ENCODE data around the gene SERPINH1. TPM values are rescaled to one million over a fixed set of nuclear protein-coding genes. Genes with fewer than 3 reads are reported as not detected.

SERPINH1 gene
- total RNA-seq, 1 donor from 2014 or later, result 152 TPM

DNA sequence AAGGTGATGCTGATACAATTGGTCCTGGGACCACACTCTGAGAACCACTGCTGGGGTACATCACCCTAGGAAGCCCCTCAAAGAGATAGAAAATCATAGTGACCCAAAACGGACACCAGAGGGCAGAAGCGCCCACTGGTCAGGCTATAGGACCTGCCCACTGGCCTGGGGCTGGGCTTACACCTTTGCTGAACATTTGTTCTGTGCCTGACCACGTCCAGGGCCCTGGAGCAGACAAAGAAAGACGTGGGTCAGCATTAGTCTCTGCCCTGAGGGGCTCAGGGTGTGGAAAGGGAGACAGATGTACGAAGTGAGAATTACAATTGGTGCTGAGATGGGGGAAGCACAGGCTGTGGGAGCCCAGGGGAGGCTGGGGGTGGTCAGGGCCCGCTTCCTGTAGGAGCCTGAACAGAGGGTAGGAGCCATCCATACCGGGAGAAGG is 14.4 kb upstream of the SERPINH1 start:
- Histone ChIP-seq H3K4me3 (no peak overlapping the region), H3K27me3 (no peaks in the 10 kb centered on the region), H3K36me3 (no peaks in the 10 kb centered on the region), H3K9me3 (no peaks in the 10 kb centered on the region), H3K27ac (no peak overlapping the region), H3K4me1 (peaks cover 6% of the 10 kb centered on the region)
- peak; percentile 95 for ATAC-seq
- peak; percentile 82 for DNase-seq
- peak; percentile 89 for TF ChIP-seq CTCF (IDR thresholded peaks at IDR 0.05)
- intact Hi-C loops (cut with DNase I), result no loop called here

- DNase-seq (no peak), ATAC-seq (no peak)
- Histone ChIP-seq H3K27ac (no peak overlapping the region), H3K4me1 (peaks cover 10% of the 10 kb centered on the region), H3K36me3 (no peaks in the 10 kb centered on the region), H3K4me3 (no peak overlapping the region), H3K9me3 (no peaks in the 10 kb centered on the region), H3K27me3 (no peaks in the 10 kb centered on the region)
- TF ChIP-seq CTCF (IDR thresholded peaks at IDR 0.05), result no peak
- intact Hi-C loops (cut with DNase I), result no loop called here
Measured at GRCh38 chr11:75548595-75549272, 13.3 kb upstream of the SERPINH1 start.

GRCh38 chr11:75549370-75549958 is 12.6 kb upstream of the SERPINH1 start:
- DNase-seq, result no peak
- H3K27ac ChIP-seq, result no peak overlapping the region
- H3K36me3 ChIP-seq, result no peaks in the 10 kb centered on the region
- intact Hi-C loops (cut with DNase I), result no loop called here
- H3K4me1 ChIP-seq, result peaks cover 14% of the 10 kb centered on the region
- no peak for ATAC-seq
- H3K27me3 ChIP-seq, result no peaks in the 10 kb centered on the region
- no peak for TF ChIP-seq CTCF (IDR thresholded peaks at IDR 0.05)
- no peaks in the 10 kb centered on the region for H3K9me3 ChIP-seq
- H3K4me3 ChIP-seq, result no peak overlapping the region

- Histone ChIP-seq H3K27me3 (no peaks in the 10 kb centered on the region), H3K4me1 (peaks cover 28% of the 10 kb centered on the region), H3K36me3 (no peaks in the 10 kb centered on the region), H3K9me3 (no peaks in the 10 kb centered on the region), H3K27ac (no peak overlapping the region), H3K4me3 (no peak overlapping the region)
- ATAC-seq (no peak), DNase-seq (no peak)
- intact Hi-C loops (cut with DNase I), result no loop called here
- no peak for TF ChIP-seq CTCF (IDR thresholded peaks at IDR 0.05)
Measured at GRCh38 chr11:75553182-75553581, 8.9 kb upstream of the SERPINH1 start.

DNA sequence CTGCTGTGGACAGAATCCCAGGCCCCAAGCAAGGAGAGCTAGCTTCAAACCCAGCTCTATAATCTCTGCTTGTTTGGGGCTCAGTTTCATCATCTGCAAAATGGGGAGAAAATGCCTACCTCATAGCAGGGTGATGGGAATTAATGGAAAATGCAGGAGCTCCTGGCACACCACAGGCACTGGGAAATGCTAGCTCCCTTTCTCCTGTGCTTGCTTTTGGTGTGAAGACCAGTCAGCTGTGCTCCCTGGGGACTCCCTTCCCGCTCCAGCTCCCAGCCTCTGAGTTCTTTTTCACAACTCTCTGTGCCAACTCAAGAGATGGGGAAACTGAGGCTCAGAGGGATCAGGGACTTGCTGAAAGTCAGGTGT is 8.2 kb upstream of the SERPINH1 start:
- Histone ChIP-seq H3K36me3 (no peaks in the 10 kb centered on the region), H3K9me3 (no peaks in the 10 kb centered on the region), H3K27ac (peak overlapping the region; percentile 55), H3K27me3 (no peaks in the 10 kb centered on the region), H3K4me1 (peaks cover 35% of the 10 kb centered on the region), H3K4me3 (no peak overlapping the region)
- ATAC-seq (no peak), DNase-seq (no peak)
- TF ChIP-seq CTCF (IDR thresholded peaks at IDR 0.05), result no peak
- intact Hi-C loops (cut with DNase I), result no loop called here

Data from upper lobe of right lung (tissue), 1 donor.